ENCODE results near the gene LCN1. TPM values are rescaled to one million over a fixed set of nuclear protein-coding genes. Genes with fewer than 3 reads are reported as not detected.

The LCN1 gene
- total and polyA plus RNA-seq, 2 of the 8 experiments (the other 6 are each of a cell fraction or from before 2014, with no cell fraction given) = not detected

DNA sequence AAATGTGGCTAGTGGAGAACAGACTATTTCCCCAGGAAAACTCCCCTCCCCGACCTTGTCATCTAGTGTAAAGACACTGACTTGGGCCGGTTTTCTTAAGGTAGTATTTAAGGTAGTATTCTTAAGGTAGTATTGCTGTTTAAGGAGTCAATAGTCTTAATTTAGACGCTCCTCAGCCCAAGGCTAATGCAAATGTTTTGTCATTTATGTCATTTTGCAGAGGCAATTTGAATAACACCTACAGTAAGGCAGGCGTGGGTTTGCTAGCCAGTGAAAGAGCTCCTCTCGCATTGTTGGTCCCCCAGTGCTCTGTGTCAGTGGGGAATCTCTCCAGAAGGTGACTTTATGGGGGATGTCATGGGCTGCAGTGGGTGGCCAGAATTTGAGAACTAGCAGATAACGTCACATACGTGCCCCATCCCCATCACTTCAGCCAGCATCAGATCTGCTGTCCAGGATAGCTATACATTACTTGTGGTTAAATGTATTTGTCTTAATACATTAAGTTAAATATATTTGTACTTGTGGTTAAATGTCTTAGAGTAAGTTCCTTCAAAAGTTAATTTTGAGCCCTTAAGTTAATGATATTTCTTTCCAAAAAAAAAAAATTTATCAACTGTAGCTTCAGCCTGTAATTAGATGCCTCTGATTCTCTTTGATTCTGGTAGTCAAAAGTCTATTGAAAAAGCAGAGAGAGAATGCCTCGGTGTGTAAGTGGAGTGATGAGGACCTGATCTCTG, 39.1 kb upstream of the LCN1 start:
- ChIA-PET CTCF (ENCODE audit: partially characterized antibody) (interaction anchor here (0.6 to 2.6 kb wide), 6 partner anchors 9 to 152 kb away, joined by 3 to 13 read pairs (median 4); a partner anchor contains a TSS), POLR2A (ENCODE audit: partially characterized antibody) (interaction anchor here (1.4 kb wide), 1 partner anchor 9 kb away, joined by 3 read pairs; no protein-coding TSS in a partner anchor)
- Histone ChIP-seq H3K27me3 (replicated peaks in 1 of 4; ENCODE audit: control insufficient read depth in 3 of 4, extremely low read depth in 1 of 4, insufficient read depth in 3 of 4, low read length in 3 of 4) (no peaks in the 10 kb centered on the region; a peak in 1 of 7 replicates), H3K23me2 (ENCODE audit: low read depth, low read length) (peaks cover 7% of the 10 kb centered on the region; the same call in 1 of the 2 replicates), H3K14ac (ENCODE audit: insufficient read length) (no peak overlapping the region), H3K4ac (replicated peaks; ENCODE audit: insufficient read length, low read depth, low read length) (no peak overlapping the region), H3K4me1 (replicated peaks in 1 of 4; ENCODE audit: control insufficient read depth in 3 of 4, insufficient read depth in 4 of 4, low read length in 3 of 4) (peaks cover 0 to 8% (median 3%) of the 10 kb centered on the region in 4 experiments; a peak in 6 of 7 replicates), H3K23ac (ENCODE audit: insufficient read length) (no peak overlapping the region), H4K5ac (ENCODE audit: insufficient read length, low read depth, low read length) (no peak overlapping the region), H3K79me2 (ENCODE audit: control insufficient read depth in 1 of 2, insufficient read depth in 2 of 2, low read length in 2 of 2) (peaks cover 3 to 20% of the 10 kb centered on the region in 2 experiments; a peak in 2 of 4 replicates), H2BK15ac (ENCODE audit: low read length) (no peak overlapping the region), H4K8ac (ENCODE audit: extremely low read depth, insufficient read depth, low read length) (no peak overlapping the region), H3K36me3 (ENCODE audit: control insufficient read depth in 2 of 4, insufficient read depth in 4 of 4, low read length in 3 of 4) (peaks cover 14 to 37% (median 34%) of the 10 kb centered on the region in 4 experiments), H3K4me2 (ENCODE audit: insufficient read depth in 1 of 2, low read depth in 2 of 2, low read length in 2 of 2) (no peak overlapping the region; a peak in 2 of 4 replicates), H4K91ac (replicated peaks; ENCODE audit: insufficient read length, low read length) (no peak overlapping the region), H2BK12ac (ENCODE audit: low read depth, low read length) (no peak overlapping the region), H3K27ac (ENCODE audit: low read depth, low read length) (no peak overlapping the region), H2AFZ (ENCODE audit: low read length) (no peak overlapping the region), H3K56ac (replicated peaks; ENCODE audit: insufficient read length, low read depth, low read length) (no peak overlapping the region), H4K20me1 (replicated peaks in 1 of 2; ENCODE audit: control insufficient read depth in 1 of 2, insufficient read depth in 2 of 2, low read length in 2 of 2) (peaks cover 6 to 10% of the 10 kb centered on the region in 2 experiments), H3K18ac (ENCODE audit: extremely low read depth, low read length) (no peak overlapping the region), H2BK20ac (ENCODE audit: low read length) (no peak overlapping the region), H3K79me1 (ENCODE audit: low read depth, low read length) (peaks cover 4% of the 10 kb centered on the region), H3K9ac (replicated peaks in 1 of 4; ENCODE audit: extremely low read depth in 1 of 4, low read depth in 3 of 4, low read length in 3 of 4) (no peak overlapping the region), H2BK120ac (replicated peaks; ENCODE audit: low read depth, low read length) (no peak overlapping the region), H2AK5ac (ENCODE audit: low read depth, low read length) (no peak overlapping the region), H3K9me3 (ENCODE audit: insufficient read depth in 2 of 2, low read depth in 1 of 2, low read length in 1 of 2) (no peaks in the 10 kb centered on the region), H2BK5ac (ENCODE audit: low read depth, low read length) (no peak overlapping the region), H3K4me3 (ENCODE audit: extremely low read depth in 1 of 4, insufficient read depth in 2 of 4, low read depth in 3 of 4, low read length in 4 of 4) (no peak overlapping the region)
- DNase-seq (ENCODE audit: low read depth in 1 of 2, low spot score in 2 of 2) (no peak), FAIRE-seq (peak; percentile 7)
- 88% methylated on average over 8 of the region's 8 CpGs; no CpG with 5 or more reads in 1 of the 2 experiments for WGBS, 2 experiments (ENCODE audit: extremely low coverage in 1 of 2, insufficient coverage in 1 of 2, insufficient read length in 1 of 2, insufficient replicate concordance in 2 of 2, low coverage in 1 of 2, low lambda C conversion rate in 2 of 2, missing lambda C conversion rate in 1 of 2)
- TF ChIP-seq EP300 (IDR thresholded peaks at IDR 0.05; ENCODE audit: borderline replicate concordance in 1 of 2, low read depth in 2 of 2, low read length in 2 of 2) (no peak), SRF (IDR thresholded peaks at IDR 0.05; ENCODE audit: low read depth, low read length) (no peak), CEBPB (IDR thresholded peaks at IDR 0.05; ENCODE audit: low read depth, low read length) (no peak), KDM1A (IDR thresholded peaks at IDR 0.05; ENCODE audit: borderline replicate concordance, low read length) (no peak), JUN (IDR thresholded peaks at IDR 0.05; ENCODE audit: low read depth, low read length) (no peak), RAD21 (IDR thresholded peaks at IDR 0.05 in 1 of 2, conservative IDR thresholded peaks at IDR 0.05 in 1 of 2; ENCODE audit: low read depth in 2 of 2, low read length in 2 of 2) (no peak)
- TF ChIP-seq, protein P1, sequence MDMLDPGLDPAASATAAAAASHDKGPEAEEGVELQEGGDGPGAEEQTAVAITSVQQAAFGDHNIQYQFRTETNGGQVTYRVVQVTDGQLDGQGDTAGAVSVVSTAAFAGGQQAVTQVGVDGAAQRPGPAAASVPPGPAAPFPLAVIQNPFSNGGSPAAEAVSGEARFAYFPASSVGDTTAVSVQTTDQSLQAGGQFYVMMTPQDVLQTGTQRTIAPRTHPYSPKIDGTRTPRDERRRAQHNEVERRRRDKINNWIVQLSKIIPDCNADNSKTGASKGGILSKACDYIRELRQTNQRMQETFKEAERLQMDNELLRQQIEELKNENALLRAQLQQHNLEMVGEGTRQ (IDR thresholded peaks at IDR 0.05; ENCODE audit: low read length) = no peak

All from H1 (cell line).